ENCODE results near the gene NOM1.
"Not testable (repeated sequence)": the region's sequence is repeated elsewhere in the genome, so short reads cannot be mapped to it uniquely, and the experiment has no call there.

NOM1 gene

GRCh38 chr7:156949541-156950380, at the start of gene NOM1:
NOM1 (plus strand) TSS chr7:156949712; CDS start chr7:156949738, 26 bp downstream.
- FAIRE-seq, result no peak

- not testable (repeated sequence) for FAIRE-seq
These were observed 49.4 kb upstream of the NOM1 start for GRCh38 chr7:156900093-156900492.

DNA sequence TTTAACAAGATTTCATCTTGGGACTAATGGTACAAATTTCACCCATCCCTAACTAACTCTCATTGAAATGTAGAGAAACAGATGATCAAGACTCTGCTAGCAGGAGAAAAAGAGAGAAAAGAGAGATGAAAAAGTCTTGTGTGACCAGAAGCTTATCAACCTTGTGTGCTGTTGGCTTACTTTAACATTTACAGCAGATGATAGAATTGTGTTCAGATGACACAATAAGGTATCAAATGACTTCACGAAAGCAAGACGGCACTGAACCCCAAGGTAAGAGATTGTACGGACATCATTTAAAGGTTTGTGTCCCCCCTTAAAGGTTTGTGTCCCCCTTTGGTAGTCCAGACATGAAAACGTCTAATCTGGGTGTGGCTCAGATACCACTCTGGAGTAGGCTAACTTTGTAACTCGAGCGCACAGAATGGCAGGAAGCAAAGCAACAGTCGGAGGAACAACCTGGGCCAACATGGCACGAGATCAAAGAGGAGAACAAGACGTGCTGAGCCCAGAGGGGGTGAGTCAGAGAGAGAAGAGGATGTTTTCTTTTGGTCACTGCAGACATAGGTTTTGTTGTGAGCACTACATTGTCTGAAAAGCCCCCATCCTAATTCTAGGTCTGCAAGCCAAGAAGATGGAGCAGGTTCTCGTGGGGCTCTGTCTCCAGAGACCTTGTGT, 46.1 kb upstream of the NOM1 start:
- no peak for FAIRE-seq

- no peak for FAIRE-seq
These were observed 43.3 kb upstream of the NOM1 start for GRCh38 chr7:156906200-156906649.

GRCh38 chr7:156907656-156908055, 41.9 kb upstream of the NOM1 start:
- no peak for FAIRE-seq

DNA sequence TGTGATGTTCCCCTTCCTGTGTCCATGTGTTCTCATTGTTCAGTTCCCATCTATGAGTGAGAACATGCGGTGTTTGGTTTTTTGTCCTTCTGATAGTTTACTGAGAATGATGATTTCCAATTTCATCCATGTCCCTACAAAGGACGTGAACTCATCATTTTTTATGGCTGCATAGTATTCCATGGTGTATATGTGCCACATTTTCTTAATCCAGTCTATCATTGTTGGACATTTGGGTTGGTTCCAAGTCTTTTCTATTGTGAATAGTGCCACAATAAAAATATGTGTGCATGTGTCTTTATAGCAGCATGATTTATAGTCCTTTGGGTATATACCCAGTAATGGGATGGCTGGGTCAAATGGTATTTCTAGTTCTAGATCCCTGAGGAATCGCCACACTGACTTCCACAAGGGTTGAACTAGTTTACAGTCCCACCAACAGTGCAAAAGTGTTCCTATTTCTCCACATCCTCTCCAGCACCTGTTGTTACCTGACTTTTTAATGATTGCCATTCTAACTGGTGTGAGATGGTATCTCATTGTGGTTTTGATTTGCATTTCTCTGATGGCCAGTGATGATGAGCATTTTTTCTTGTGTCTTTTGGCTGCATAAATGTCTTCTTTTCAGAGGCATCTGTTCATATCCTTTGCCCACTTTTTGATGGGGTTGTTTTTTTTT, 39.8 kb upstream of the NOM1 start:
- not testable (repeated sequence) for FAIRE-seq

GRCh38 chr7:156918635-156919034, 30.9 kb upstream of the NOM1 start:
- no peak for FAIRE-seq

GRCh38 chr7:156919132-156919713, 30.3 kb upstream of the NOM1 start:
- FAIRE-seq, result no peak

DNA sequence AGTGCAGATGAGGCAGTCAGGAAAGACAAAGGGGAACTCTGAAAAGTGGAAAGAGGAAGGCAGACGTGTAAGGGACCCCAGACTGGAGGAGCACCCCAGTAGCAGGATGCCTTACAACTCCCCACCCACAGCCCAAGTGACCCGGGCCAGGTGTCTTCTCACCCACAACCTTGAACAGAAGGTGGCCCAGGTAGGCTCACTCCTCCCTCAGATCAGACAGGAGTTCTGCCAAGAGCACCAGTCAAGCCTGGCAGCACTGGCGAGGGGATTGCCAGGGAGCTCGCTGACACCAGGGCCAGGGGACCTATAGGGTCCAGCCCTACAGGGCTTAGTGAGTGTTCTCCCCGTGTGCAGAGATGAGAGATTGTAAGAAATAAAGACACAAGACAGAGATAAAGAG, 29.4 kb upstream of the NOM1 start:
- no peak for FAIRE-seq

DNA sequence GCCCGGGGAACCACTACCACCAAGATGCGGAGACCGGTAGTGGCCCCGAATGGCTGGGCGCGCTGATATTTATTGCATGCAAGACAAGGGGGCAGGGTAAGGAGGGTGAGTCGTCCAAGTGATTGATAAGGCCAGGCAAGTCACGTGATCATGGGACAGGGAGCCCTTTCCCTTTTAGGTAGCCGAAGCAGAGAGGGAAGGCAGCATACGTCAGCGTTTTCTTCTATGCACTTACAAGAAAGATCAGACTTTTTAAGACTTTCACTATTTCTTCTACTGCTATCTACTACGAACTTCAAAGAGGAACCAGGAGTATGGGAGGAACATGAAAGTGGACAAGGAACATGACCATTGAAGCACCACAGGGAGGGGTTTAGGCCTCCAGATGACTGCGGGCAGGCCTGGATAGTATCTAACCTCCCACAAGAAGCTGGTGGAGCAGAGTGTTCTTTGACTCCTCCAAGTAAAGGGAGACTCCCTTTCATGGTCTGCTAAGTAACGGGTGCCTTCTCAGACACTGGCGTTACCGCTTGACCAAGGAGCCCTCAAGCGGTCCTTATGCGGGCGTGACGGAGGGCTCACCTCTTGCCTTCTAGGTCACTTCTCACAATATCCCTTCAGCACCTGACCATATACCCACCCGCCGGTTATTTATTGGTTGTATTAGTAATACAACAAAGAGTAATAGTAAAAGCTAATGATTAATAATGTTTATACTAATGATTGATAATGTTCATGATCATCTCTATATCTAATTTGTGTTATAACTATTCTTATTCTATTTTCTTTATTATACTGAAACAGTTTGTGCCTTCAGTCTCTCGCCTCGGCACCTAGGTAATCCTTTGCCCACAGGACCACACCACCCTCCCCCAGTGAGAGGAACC, 28.8 kb upstream of the NOM1 start:
- not testable (repeated sequence) for FAIRE-seq

DNA sequence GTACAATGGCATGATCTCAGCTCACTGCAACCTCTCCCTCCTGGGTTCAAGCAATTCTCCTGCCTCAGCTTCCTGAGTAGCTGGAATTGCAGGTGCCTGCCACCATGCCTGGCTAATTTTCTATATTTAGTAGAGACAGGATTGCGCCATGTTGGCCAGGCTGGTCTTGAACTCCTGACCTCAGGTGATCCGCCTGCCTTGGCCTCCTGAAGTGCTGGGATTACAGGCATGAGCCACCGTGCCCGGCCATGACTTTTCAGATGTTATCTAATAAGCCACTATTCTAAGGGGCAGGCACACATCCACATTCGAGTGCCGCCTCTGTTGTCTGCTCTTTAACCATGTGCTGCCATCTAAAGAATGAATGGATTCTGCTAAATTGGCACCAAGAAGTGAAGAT, 27.2 kb upstream of the NOM1 start:
- not testable (repeated sequence) for FAIRE-seq

- FAIRE-seq, result not testable (repeated sequence)
These were observed 23.7 kb upstream of the NOM1 start for GRCh38 chr7:156925821-156926220.

GRCh38 chr7:156927571-156928405, 21.7 kb upstream of the NOM1 start:
- FAIRE-seq, result no peak

- FAIRE-seq, result no peak
These were observed 21.1 kb upstream of the NOM1 start for GRCh38 chr7:156928406-156928747.

DNA sequence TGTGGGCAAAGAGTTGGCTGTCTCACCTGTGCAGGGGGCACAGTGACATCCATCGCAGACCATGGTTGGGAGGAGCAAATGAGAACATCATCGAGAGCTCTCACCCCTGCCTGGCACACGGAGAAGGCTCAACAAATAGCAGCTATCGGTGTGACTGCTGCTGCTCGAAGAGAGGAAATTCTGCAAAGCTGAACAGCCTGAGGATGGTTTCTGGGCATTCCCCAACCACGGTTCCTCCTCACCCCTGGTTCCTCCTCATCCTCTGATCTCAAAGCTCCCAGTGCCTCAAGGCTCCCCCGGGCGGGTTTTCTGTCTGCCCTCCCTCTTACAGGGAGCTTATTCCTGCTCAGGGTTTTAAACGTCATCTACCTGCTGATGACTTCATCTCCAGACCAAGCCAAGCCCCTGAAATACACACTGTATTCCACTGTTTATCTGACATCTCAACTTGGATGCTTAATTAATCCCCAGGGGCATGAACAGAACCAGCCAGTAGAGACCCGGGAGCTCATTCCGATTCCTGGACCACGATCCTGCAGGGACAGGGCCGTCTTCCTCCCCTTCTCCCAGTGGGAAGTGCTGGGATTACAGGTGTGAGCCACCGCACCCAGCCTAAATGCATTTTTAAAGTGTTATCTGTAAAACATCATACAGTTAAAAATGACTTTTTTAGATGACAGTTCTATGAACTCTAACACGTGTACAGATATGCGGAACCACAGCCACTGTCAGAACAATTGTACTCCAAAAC, 19.5 kb upstream of the NOM1 start:
- FAIRE-seq, result no peak

DNA sequence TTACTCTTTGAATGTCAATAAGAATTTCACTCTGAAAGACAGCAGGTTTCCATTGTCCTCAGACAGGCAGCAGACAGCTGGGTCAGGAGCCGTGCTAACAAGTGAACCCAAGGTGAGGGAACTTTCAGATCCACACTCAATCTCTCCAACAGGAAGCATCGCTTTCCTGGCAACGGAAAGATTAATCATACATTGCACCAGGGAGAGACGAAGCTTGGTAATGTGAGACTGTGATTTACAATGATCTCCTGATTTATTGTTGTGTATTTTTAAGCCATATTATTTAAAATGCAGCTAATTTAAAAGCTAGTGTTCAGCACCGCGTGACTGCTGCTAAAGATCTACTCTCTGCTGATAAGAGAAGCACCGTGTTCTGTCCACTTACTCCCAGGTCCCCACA, 17.5 kb upstream of the NOM1 start:
- FAIRE-seq, result no peak

- FAIRE-seq, result no peak
These were observed 14.3 kb upstream of the NOM1 start for GRCh38 chr7:156935250-156935649.

DNA sequence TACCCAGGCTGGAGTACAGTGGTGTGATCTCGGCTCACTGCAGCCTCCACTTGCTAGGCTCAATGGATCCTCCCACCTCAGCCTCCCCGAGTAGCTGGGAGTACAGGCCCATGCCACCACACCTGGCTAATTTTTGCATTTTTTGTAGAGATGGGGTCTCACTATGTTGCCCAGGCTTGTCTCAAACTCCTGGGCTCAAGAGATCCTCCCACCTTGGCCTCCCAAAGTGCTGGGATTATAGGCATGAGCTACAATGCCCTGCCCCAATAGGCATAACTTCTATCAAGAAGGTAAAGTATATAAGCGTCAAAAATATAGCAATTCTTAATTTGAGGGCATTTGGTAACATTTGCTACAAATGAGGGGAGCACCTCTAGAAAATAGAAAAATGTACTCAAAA, 12.7 kb upstream of the NOM1 start:
- not testable (repeated sequence) for FAIRE-seq

GRCh38 chr7:156940421-156941122, 8.9 kb upstream of the NOM1 start:
- FAIRE-seq, result no peak
